Endothelial cell of umbilical vein (primary cell): Measurements from ENCODE around the gene SYNDIG1.

Source experiments
- CTCF ChIP-seq, 2 donors: IDR thresholded peaks; 1 replicate in 1 of 2; 2 replicates in 1 of 2; pipeline ENCODE4 v1.5.1; 2011; ENCODE audit warnings: low read length in 2 of 2, mild to moderate bottlenecking in 2 of 2, moderate library complexity in 2 of 2, control low read depth in 1 of 2, inconsistent platforms in 1 of 2, low read depth in 1 of 2; ENCODE audit not compliant: insufficient read depth in 1 of 2; ENCODE audit errors: extremely low read depth in 1 of 2
- EZH2 ChIP-seq: IDR thresholded peaks from 2 replicates; pipeline ENCODE4 v1.6.1; 2012; ENCODE audit warnings: borderline replicate concordance, low read depth, mild to moderate bottlenecking, moderate library complexity, low read length, inconsistent platforms; ENCODE audit not compliant: severe bottlenecking

- TF ChIP-seq CTCF (IDR thresholded peaks at IDR 0.05; ENCODE audit: extremely low read depth in 1 of 2, insufficient read depth in 1 of 2, low read depth in 1 of 2, low read length in 2 of 2) (no peak), EZH2 (no peak)
These were observed 59.3 kb downstream of the SYNDIG1 start for GRCh38 chr20:24528583-24529368.
